NCI-H1694 treated with DMSO at 0.1 percent for 48 hours (cell line): Measurements from ENCODE around the gene NHEJ1.

Experiments
- DNase-seq: peaks from one replicate; lab custom pipeline; 2025; lab: John Stamatoyannopoulos, UW

NHEJ1 gene

GRCh38 chr2:219182331-219183150, 21.9 kb upstream of the NHEJ1 start:
- DNase-seq, result no peak

GRCh38 chr2:219181531-219181930, 20.9 kb upstream of the NHEJ1 start:
- DNase-seq, result no peak

- DNase-seq, result no peak
These were observed 20.3 kb upstream of the NHEJ1 start for GRCh38 chr2:219180961-219181360.

- no peak for DNase-seq
These were observed 19.2 kb upstream of the NHEJ1 start for GRCh38 chr2:219179601-219180465.

GRCh38 chr2:219178377-219179175, 18.0 kb upstream of the NHEJ1 start:
- DNase-seq, result no peak

- peak; percentile 77 for DNase-seq
These were observed 17.1 kb upstream of the NHEJ1 start, which contains the start of gene RETREG2 for GRCh38 chr2:219177552-219178376. RETREG2 (plus strand) TSS chr2:219178275; CDS start chr2:219178353, 78 bp downstream.

- DNase-seq, result peak; percentile 64
These were observed 16.4 kb upstream of the NHEJ1 start, which contains the start of gene CNPPD1 for GRCh38 chr2:219176818-219177551. CNPPD1 (minus strand) TSS chr2:219176925; CDS start chr2:219176828, 97 bp downstream.

GRCh38 chr2:219175928-219176817, 15.6 kb upstream of the NHEJ1 start:
- DNase-seq, result no peak

GRCh38 chr2:219175486-219175885, 14.9 kb upstream of the NHEJ1 start:
- DNase-seq, result no peak

- DNase-seq, result no peak
These were observed 14.2 kb upstream of the NHEJ1 start for GRCh38 chr2:219174801-219175200.

- DNase-seq, result no peak
These were observed 13.5 kb upstream of the NHEJ1 start for GRCh38 chr2:219174146-219174545.

GRCh38 chr2:219173176-219173575, 12.6 kb upstream of the NHEJ1 start:
- DNase-seq, result no peak

- DNase-seq, result no peak
These were observed 11.9 kb upstream of the NHEJ1 start for GRCh38 chr2:219172231-219173154.

GRCh38 chr2:219171231-219171651, 10.6 kb upstream of the NHEJ1 start:
- DNase-seq, result peak; percentile 38

GRCh38 chr2:219169930-219170654, 9.5 kb upstream of the NHEJ1 start, which contains the start of gene SLC23A3:
SLC23A3 (minus strand) TSS chr2:219170029; CDS start chr2:219169984, 45 bp downstream.
- no peak for DNase-seq

GRCh38 chr2:219168932-219169331, 8.3 kb upstream of the NHEJ1 start:
- no peak for DNase-seq

- DNase-seq, result no peak
These were observed 7.9 kb upstream of the NHEJ1 start for GRCh38 chr2:219168526-219168925.
